Keratinocyte (primary cell): Measurements from ENCODE around the gene PRMT1. TPM values are rescaled to one million over a fixed set of nuclear protein-coding genes. Genes with fewer than 3 reads are reported as not detected.

Source experiments
- DNase-seq: peaks from one replicate; pipeline ENCODE4 v3.0.0-alpha.2; 2011; ENCODE audit warnings: low read depth, missing footprints, low spot score
- FAIRE-seq: peaks from 2 replicates; lab custom pipeline; 2011; peaks lifted over from hg19 to GRCh38; lab: Jason Lieb, UNC
- H2AFZ ChIP-seq: 2 replicates; pipeline ENCODE4 v1.6.0; 2012; ENCODE audit warnings: low read length, control low read depth, inconsistent platforms; ENCODE audit not compliant: control insufficient read depth
- H3K27ac ChIP-seq: 2 replicates; pipeline ENCODE4 v1.5.1; 2011; ENCODE audit warnings: low read length; ENCODE audit not compliant: control insufficient read depth, insufficient read depth
- H3K27me3 ChIP-seq: 3 replicates; pipeline ENCODE4 v1.6.0; 2011; ENCODE audit warnings: low read length; ENCODE audit not compliant: control insufficient read depth, insufficient read depth; ENCODE audit errors: extremely low read depth
- H3K36me3 ChIP-seq, 2 experiments: 2 replicates in 1 of 2; 3 replicates in 1 of 2; pipeline ENCODE4 v1.5.1; 2011; ENCODE audit warnings: low read length in 2 of 2, mild to moderate bottlenecking in 1 of 2; ENCODE audit not compliant: control insufficient read depth in 2 of 2, insufficient read depth in 2 of 2; ENCODE audit errors: extremely low read depth in 1 of 2
- H3K4me1 ChIP-seq: 3 replicates; pipeline ENCODE4 v1.5.1; 2011; ENCODE audit warnings: low read length; ENCODE audit not compliant: control insufficient read depth, insufficient read depth; ENCODE audit errors: extremely low read depth
- H3K4me2 ChIP-seq: 3 replicates; pipeline ENCODE4 v1.6.0; 2011; ENCODE audit warnings: low read depth, low read length; ENCODE audit not compliant: control insufficient read depth, insufficient read depth; ENCODE audit errors: extremely low read depth
- H3K4me3 ChIP-seq, 3 experiments: fragments of 200-600 bp in 1 of 3; sonication (generic) in 1 of 3; 2 replicates in 2 of 3; 3 replicates in 1 of 3; pipeline ENCODE4 v1.5.1; 2011 to 2016; ENCODE audit warnings: low read length in 3 of 3, mild to moderate bottlenecking in 3 of 3, control low read depth in 2 of 3, inconsistent platforms in 1 of 3, low read depth in 1 of 3, mixed read lengths in 1 of 3, mixed run types in 1 of 3, moderate library complexity in 1 of 3; ENCODE audit not compliant: control insufficient read depth in 2 of 3, insufficient read depth in 2 of 3; ENCODE audit errors: extremely low read depth in 1 of 3
- H3K79me2 ChIP-seq: 2 replicates; pipeline ENCODE4 v1.6.0; 2012; ENCODE audit warnings: low read length; ENCODE audit not compliant: control insufficient read depth, insufficient read depth
- H3K9ac ChIP-seq: 3 replicates; pipeline ENCODE4 v1.6.0; 2011; ENCODE audit warnings: low read length; ENCODE audit not compliant: control insufficient read depth, insufficient read depth; ENCODE audit errors: extremely low read depth
- H3K9me1 ChIP-seq: 3 replicates; pipeline ENCODE4 v1.6.0; 2011; ENCODE audit warnings: low read length; ENCODE audit not compliant: control insufficient read depth, insufficient read depth; ENCODE audit errors: extremely low read depth
- H3K9me3 ChIP-seq: 2 replicates; pipeline ENCODE4 v1.5.1; 2012; ENCODE audit warnings: low read depth, low read length; ENCODE audit not compliant: control insufficient read depth
- H4K20me1 ChIP-seq: 3 replicates; pipeline ENCODE4 v1.6.0; 2011; ENCODE audit warnings: low read length; ENCODE audit not compliant: control insufficient read depth, insufficient read depth; ENCODE audit errors: extremely low read depth
- CTCF ChIP-seq, 3 experiments: IDR thresholded peaks in 1 of 3; conservative IDR thresholded peaks in 1 of 3; optimal IDR thresholded peaks in 1 of 3; 2 replicates in 2 of 3; 3 replicates in 1 of 3; pipeline versions ENCODE3 to v1.5.1; 2011; ENCODE audit warnings: low read length in 3 of 3, mild to moderate bottlenecking in 3 of 3, moderate library complexity in 2 of 3, control low read depth in 1 of 3, inconsistent platforms in 1 of 3; ENCODE audit not compliant: insufficient read depth in 2 of 3; ENCODE audit errors: extremely low read depth in 1 of 3
- EZH2 ChIP-seq: IDR thresholded peaks from one replicate; pipeline ENCODE4 v1.6.1; 2012; ENCODE audit warnings: inconsistent platforms, mild to moderate bottlenecking, low read length, moderate library complexity
- dilution Hi-C: fragments of 300-500 bp; cut with MboI; formaldehyde crosslinking; loops from one replicate; pipeline ENCODE4 v1.7.0; 2020; ENCODE audit warnings: low sequenced_read_pairs; ENCODE audit not compliant: extremely low pct_ligation_motif_present
- polyA plus RNA-seq, 5 experiments: library from polyadenylated mRNA; depleted of rRNA in 3 of 5; stranded (reverse) in 3 of 5; stranded (forward) in 1 of 5; unstranded in 1 of 5; fragments of >200 nt; gene quantifications; 1 replicate in 1 of 5; 2 replicates in 3 of 5; 3 replicates in 1 of 5; pipeline versions ENCODE4 v1.2.1 to v1.2.3, GENCODE V29; 2011 to 2012; ENCODE audit warnings: missing spikeins in 2 of 5, low read depth in 1 of 5, low replicate concordance in 1 of 5

The PRMT1 gene
- polyA plus RNA-seq, 1 donor (not counting 4 experiments of a cell fraction or from before 2014, with no cell fraction given), result 280 TPM

GRCh38 chr19:49682274-49682673 is 5.2 kb downstream of the PRMT1 start:
- peaks cover 27% of the 10 kb centered on the region for H4K20me1 ChIP-seq
- FAIRE-seq, result no peak
- H3K9ac ChIP-seq, result no peak overlapping the region
- no peak overlapping the region for H3K4me2 ChIP-seq
- no peak overlapping the region for H3K27ac ChIP-seq
- H3K79me2 ChIP-seq, result peaks cover 50% of the 10 kb centered on the region
- TF ChIP-seq EZH2 (no peak), CTCF (optimal IDR thresholded peaks at IDR 0.05 in 1 of 3, IDR thresholded peaks at IDR 0.05 in 1 of 3, conservative IDR thresholded peaks at IDR 0.05 in 1 of 3; ENCODE audit: extremely low read depth in 1 of 3, insufficient read depth in 2 of 3, low read length in 3 of 3) (no peak)
- H2AFZ ChIP-seq, result no peak overlapping the region
- H3K27me3 ChIP-seq, result no peaks in the 10 kb centered on the region
- no peaks in the 10 kb centered on the region for H3K9me3 ChIP-seq
- H3K4me3 ChIP-seq, result no peak overlapping the region
- dilution Hi-C loops, result no loop called here
- no peaks in the 10 kb centered on the region for H3K9me1 ChIP-seq
- DNase-seq, result no peak
- H3K4me1 ChIP-seq, result peaks cover 24% of the 10 kb centered on the region
- peaks cover 43% of the 10 kb centered on the region in 2 experiments for H3K36me3 ChIP-seq

DNA sequence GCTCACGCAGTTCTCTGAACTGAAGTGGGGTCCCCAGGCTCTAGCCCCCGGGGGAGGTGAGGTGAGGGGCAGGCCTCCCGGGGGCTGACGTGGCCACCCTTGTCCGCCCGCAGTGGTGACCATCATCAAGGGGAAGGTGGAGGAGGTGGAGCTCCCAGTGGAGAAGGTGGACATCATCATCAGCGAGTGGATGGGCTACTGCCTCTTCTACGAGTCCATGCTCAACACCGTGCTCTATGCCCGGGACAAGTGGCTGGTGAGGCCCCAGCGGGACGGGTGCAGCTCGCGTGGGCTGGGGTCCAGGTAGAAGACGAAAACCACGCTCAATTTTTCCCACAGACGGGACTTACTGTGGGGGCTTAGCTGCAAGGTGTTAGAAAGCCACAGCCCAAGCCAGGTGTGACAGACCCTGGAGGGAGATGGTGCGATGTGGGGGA is 6.8 kb downstream of the PRMT1 start:
- Histone ChIP-seq H3K36me3 (peaks cover 48 to 50% of the 10 kb centered on the region in 2 experiments), H2AFZ (no peak overlapping the region), H3K9me3 (no peaks in the 10 kb centered on the region), H3K27me3 (no peaks in the 10 kb centered on the region), H3K4me1 (peaks cover 15% of the 10 kb centered on the region), H3K4me3 (no peak overlapping the region), H3K27ac (no peak overlapping the region), H3K9me1 (no peaks in the 10 kb centered on the region), H3K4me2 (no peak overlapping the region), H3K79me2 (peaks cover 36% of the 10 kb centered on the region), H3K9ac (no peak overlapping the region), H4K20me1 (peaks cover 26% of the 10 kb centered on the region)
- no peak for DNase-seq
- TF ChIP-seq EZH2 (no peak), CTCF (optimal IDR thresholded peaks at IDR 0.05 in 1 of 3, IDR thresholded peaks at IDR 0.05 in 1 of 3, conservative IDR thresholded peaks at IDR 0.05 in 1 of 3; ENCODE audit: extremely low read depth in 1 of 3, insufficient read depth in 2 of 3, low read length in 3 of 3) (no peak)
- no peak for FAIRE-seq
- dilution Hi-C loops, result no loop called here
